HEK293 (cell line): Measurements from ENCODE around the gene MEGF9.

Experiments used
- CTCF ChIA-PET: fragments of 350-600 bp; formaldehyde crosslinking; extraction: SDS; loops from one replicate; lab custom pipeline; 2021; ENCODE audit warnings: antibody characterized with exemption; lab: Yijun Ruan, JAX
- POLR2A ChIA-PET: fragments of 300-600 bp; formaldehyde crosslinking; extraction: SDS; loops from one replicate; lab custom pipeline; 2020; ENCODE audit warnings: antibody characterized with exemption, inconsistent platforms; lab: Yijun Ruan, JAX
- H3K27ac ChIP-seq: fragments of 200-500 bp; sonication (Bioruptor generic); 2 replicates; pipeline ENCODE4 v1.5.1; 2014; ENCODE audit warnings: low read depth, low read length, control low read depth, inconsistent platforms; ENCODE audit errors: extremely low read depth
- H3K36me3 ChIP-seq, 2 experiments: fragments of 200-500 bp in 1 of 2; sonication (Bioruptor generic) in 1 of 2; 1 replicate in 1 of 2; 2 replicates in 1 of 2; pipeline ENCODE4 v1.5.1; 2014 to 2017; ENCODE audit warnings: inconsistent platforms in 2 of 2, low read length in 2 of 2; ENCODE audit not compliant: control insufficient read depth in 2 of 2, insufficient read depth in 1 of 2
- H3K4me1 ChIP-seq: fragments of 200-500 bp; sonication (Bioruptor generic); 2 replicates; pipeline ENCODE4 v1.5.1; 2014; ENCODE audit warnings: mild to moderate bottlenecking, low read length, inconsistent platforms; ENCODE audit not compliant: control insufficient read depth, insufficient read depth
- H3K4me3 ChIP-seq: 2 replicates; pipeline ENCODE4 v1.5.1; 2011; ENCODE audit warnings: low read depth, mild to moderate bottlenecking, control low read depth, low read length, moderate library complexity
- H3K9me3 ChIP-seq: fragments of 200-500 bp; sonication (Bioruptor generic); 2 replicates; pipeline ENCODE4 v1.5.1; 2014; ENCODE audit warnings: low read depth, low read length, inconsistent platforms; ENCODE audit not compliant: control insufficient read depth, insufficient read depth
- EGR2 ChIP-seq: fragments of 450-650 bp; formaldehyde crosslinking; IDR thresholded peaks from 2 replicates; pipeline ENCODE4 v1.5.1; 2016; ENCODE audit warnings: low read depth, missing biosample characterization, missing genetic modification characterization
- FEZF1 ChIP-seq: fragments of 450-650 bp; formaldehyde crosslinking; IDR thresholded peaks from 2 replicates; pipeline ENCODE4 v1.5.1; 2016; ENCODE audit warnings: missing biosample characterization, missing genetic modification characterization
- GLI4 ChIP-seq: fragments of 450-650 bp; formaldehyde crosslinking; IDR thresholded peaks from 2 replicates; pipeline ENCODE4 v1.5.1; 2016; ENCODE audit warnings: missing biosample characterization, missing genetic modification characterization
- GLIS2 ChIP-seq: fragments of 450-650 bp; formaldehyde crosslinking; IDR thresholded peaks from 2 replicates; pipeline ENCODE4 v1.5.1; 2016; ENCODE audit warnings: missing biosample characterization, missing genetic modification characterization
- KLF16 ChIP-seq: fragments of 450-650 bp; formaldehyde crosslinking; IDR thresholded peaks from 2 replicates; pipeline ENCODE4 v1.5.1; 2017; ENCODE audit warnings: missing biosample characterization, missing genetic modification characterization
- KLF9 ChIP-seq: fragments of 450-650 bp; formaldehyde crosslinking; IDR thresholded peaks from 2 replicates; pipeline ENCODE4 v1.5.1; 2016; ENCODE audit warnings: missing biosample characterization, missing genetic modification characterization, low read depth
- PATZ1 ChIP-seq: fragments of 450-650 bp; formaldehyde crosslinking; IDR thresholded peaks from 2 replicates; pipeline ENCODE4 v1.5.1; 2016; ENCODE audit warnings: missing biosample characterization, missing genetic modification characterization
- SP3 ChIP-seq: fragments of 450-650 bp; formaldehyde crosslinking; IDR thresholded peaks from 2 replicates; pipeline ENCODE4 v1.5.1; 2016; ENCODE audit warnings: missing biosample characterization, missing genetic modification characterization
- YY1 ChIP-seq: fragments of 450-650 bp; formaldehyde crosslinking; IDR thresholded peaks from 2 replicates; pipeline ENCODE4 v1.5.1; 2018; ENCODE audit warnings: missing biosample characterization, missing genetic modification characterization
- ZBTB20 ChIP-seq: fragments of 450-650 bp; formaldehyde crosslinking; IDR thresholded peaks from 2 replicates; pipeline ENCODE4 v1.5.1; 2016; ENCODE audit warnings: missing biosample characterization, missing genetic modification characterization
- ZFP37 ChIP-seq: fragments of 450-650 bp; formaldehyde crosslinking; IDR thresholded peaks from 2 replicates; pipeline ENCODE4 v1.5.1; 2016; ENCODE audit warnings: missing biosample characterization, missing genetic modification characterization
- ZFP69B ChIP-seq: fragments of 450-650 bp; formaldehyde crosslinking; IDR thresholded peaks from 2 replicates; pipeline ENCODE4 v1.5.1; 2016; ENCODE audit warnings: missing biosample characterization, missing genetic modification characterization
- ZIC2 ChIP-seq: fragments of 450-650 bp; formaldehyde crosslinking; IDR thresholded peaks from 2 replicates; pipeline ENCODE4 v1.5.1; 2016; ENCODE audit warnings: missing biosample characterization, missing genetic modification characterization
- ZNF148 ChIP-seq: fragments of 450-650 bp; formaldehyde crosslinking; IDR thresholded peaks from 2 replicates; pipeline ENCODE4 v1.5.0; 2017; ENCODE audit warnings: missing biosample characterization, missing genetic modification characterization, borderline replicate concordance
- ZNF174 ChIP-seq: fragments of 450-650 bp; formaldehyde crosslinking; IDR thresholded peaks from 2 replicates; pipeline ENCODE4 v1.5.0; 2017; ENCODE audit warnings: missing biosample characterization, mild to moderate bottlenecking, missing genetic modification characterization
- ZNF324 ChIP-seq: fragments of 450-650 bp; formaldehyde crosslinking; IDR thresholded peaks from 2 replicates; pipeline ENCODE4 v1.5.1; 2016; ENCODE audit warnings: missing biosample characterization, missing genetic modification characterization
- ZNF449 ChIP-seq: fragments of 450-650 bp; formaldehyde crosslinking; IDR thresholded peaks from 2 replicates; pipeline ENCODE4 v1.5.1; 2017; ENCODE audit warnings: missing biosample characterization, mild to moderate bottlenecking, missing genetic modification characterization, moderate library complexity
- ZNF510 ChIP-seq: fragments of 450-650 bp; formaldehyde crosslinking; IDR thresholded peaks from 2 replicates; pipeline ENCODE4 v1.5.1; 2018; ENCODE audit warnings: mild to moderate bottlenecking, missing genetic modification characterization, missing biosample characterization; ENCODE audit not compliant: insufficient replicate concordance
- ZNF596 ChIP-seq: fragments of 450-650 bp; IDR thresholded peaks from 2 replicates; pipeline ENCODE4 v1.5.0; 2018; ENCODE audit warnings: missing biosample characterization, mild to moderate bottlenecking, missing genetic modification characterization, moderate library complexity
- ZNF626 ChIP-seq: fragments of 450-650 bp; sonication (Bioruptor Pico); formaldehyde crosslinking; IDR thresholded peaks from 2 replicates; pipeline ENCODE4 v1.5.1; 2018; ENCODE audit warnings: missing biosample characterization, missing genetic modification characterization, inconsistent platforms
- ZNF692 ChIP-seq: fragments of 450-650 bp; formaldehyde crosslinking; IDR thresholded peaks from 2 replicates; pipeline ENCODE4 v1.5.1; 2016; ENCODE audit warnings: missing biosample characterization, missing genetic modification characterization
- ZNF704 ChIP-seq: fragments of 450-650 bp; formaldehyde crosslinking; IDR thresholded peaks from 2 replicates; pipeline ENCODE4 v1.5.1; 2016; ENCODE audit warnings: missing biosample characterization, missing genetic modification characterization
- ZNF707 ChIP-seq: fragments of 450-650 bp; formaldehyde crosslinking; IDR thresholded peaks from 2 replicates; pipeline ENCODE4 v1.5.1; 2016; ENCODE audit warnings: missing biosample characterization, missing genetic modification characterization
- ZNF776 ChIP-seq: fragments of 450-650 bp; formaldehyde crosslinking; IDR thresholded peaks from 2 replicates; pipeline ENCODE4 v1.5.0; 2017; ENCODE audit warnings: missing biosample characterization, missing genetic modification characterization, borderline replicate concordance
- ZXDB ChIP-seq: fragments of 450-650 bp; formaldehyde crosslinking; IDR thresholded peaks from 2 replicates; pipeline ENCODE4 v1.5.1; 2016; ENCODE audit warnings: missing biosample characterization, missing genetic modification characterization

Gene MEGF9

GRCh38 chr9:120579139-120580050 is 134.9 kb downstream of the MEGF9 start (continued):
- TF ChIP-seq SP3 (tag by site-specific recombination) (no peak), ZNF324 (tag by site-specific recombination) (no peak), GLIS2 (tag by site-specific recombination) (peak; percentile 63; the same call in 1 of the 2 replicates), ZNF692 (tag by site-specific recombination) (peak; percentile 11; the same call in 1 of the 2 replicates), ZBTB20 (peak; percentile 67; the same call in 1 of the 2 replicates), ZIC2 (no peak), ZNF148 (no peak), KLF9 (tag by site-specific recombination) (peak; percentile 39; the same call in 1 of the 2 replicates), ZFP69B (tag by site-specific recombination) (peak; percentile 53)

GRCh38 chr9:120574473-120574872 is 139.8 kb downstream of the MEGF9 start:
- H3K36me3 ChIP-seq: peaks cover 16 to 28% of the 10 kb centered on the region in 2 experiments
- H3K27ac ChIP-seq: no peak overlapping the region
- ChIA-PET POLR2A (no interaction called here), CTCF (no interaction called here)
- H3K4me1 ChIP-seq: peaks cover 8% of the 10 kb centered on the region
- H3K4me3 ChIP-seq: no peak overlapping the region
- H3K9me3 ChIP-seq: no peaks in the 10 kb centered on the region
- no peak for TF ChIP-seq ZNF449 (tag by site-specific recombination)
- no peak for TF ChIP-seq ZNF174 (tag by site-specific recombination)
- TF ChIP-seq ZXDB (tag by site-specific recombination): no peak
- TF ChIP-seq ZNF704 (tag by site-specific recombination): no peak
- TF ChIP-seq PATZ1 (tag by site-specific recombination): no peak
- TF ChIP-seq YY1 (tag by site-specific recombination): no peak
- no peak for TF ChIP-seq KLF16 (tag by site-specific recombination)
- TF ChIP-seq FEZF1: no peak
- TF ChIP-seq ZNF510 (tag by site-specific recombination): no peak
- TF ChIP-seq ZNF776 (tag by site-specific recombination): no peak
- TF ChIP-seq KLF9 (tag by site-specific recombination): no peak
- no peak for TF ChIP-seq ZFP37 (tag by site-specific recombination)
- no peak for TF ChIP-seq GLI4 (tag by site-specific recombination)
- TF ChIP-seq ZNF626 (tag by site-specific recombination): no peak
- TF ChIP-seq ZNF707 (tag by site-specific recombination): no peak
- TF ChIP-seq EGR2 (tag by site-specific recombination): no peak
- TF ChIP-seq ZNF596 (tag by site-specific recombination): no peak
